GM19043 (cell line): ENCODE data around the gene GLIPR1L2.
A peak's percentile ranks its signal among the peaks of the same experiment; 100 is the strongest.

Experiments used
- ATAC-seq: cut with Tn5 transposase; IDR thresholded peaks from one replicate; pipeline ENCODE4 v1.9.1; 2021; ENCODE audit warnings: low read depth; ENCODE audit not compliant: unreplicated experiment

GLIPR1L2 gene

GRCh38 chr12:75471902-75472890, 81.3 kb downstream of the GLIPR1L2 start:
- ATAC-seq = no peak

GRCh38 chr12:75474116-75474515, 83.2 kb downstream of the GLIPR1L2 start:
- no peak for ATAC-seq

DNA sequence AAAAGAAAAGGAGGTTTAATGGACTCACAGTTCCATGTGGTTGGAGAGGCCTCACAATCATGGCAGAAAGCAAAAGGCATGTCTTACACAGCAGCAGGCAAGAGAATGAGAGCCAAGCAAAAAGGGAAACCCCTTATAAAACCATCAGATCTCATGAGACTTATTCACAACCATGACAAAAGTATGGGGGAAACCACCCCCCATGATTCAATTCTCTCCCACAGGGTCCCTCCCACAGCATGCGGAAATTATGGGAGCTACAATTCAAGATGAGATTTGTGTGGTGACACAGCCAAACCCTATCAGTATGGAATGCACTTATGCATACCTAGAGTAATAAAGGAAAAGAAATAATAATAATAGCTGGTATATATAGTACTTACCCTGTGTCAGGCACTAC, 85.2 kb downstream of the GLIPR1L2 start:
- ATAC-seq = no peak

- no peak for ATAC-seq
These were observed 86.2 kb downstream of the GLIPR1L2 start for GRCh38 chr12:75477137-75477536.

DNA sequence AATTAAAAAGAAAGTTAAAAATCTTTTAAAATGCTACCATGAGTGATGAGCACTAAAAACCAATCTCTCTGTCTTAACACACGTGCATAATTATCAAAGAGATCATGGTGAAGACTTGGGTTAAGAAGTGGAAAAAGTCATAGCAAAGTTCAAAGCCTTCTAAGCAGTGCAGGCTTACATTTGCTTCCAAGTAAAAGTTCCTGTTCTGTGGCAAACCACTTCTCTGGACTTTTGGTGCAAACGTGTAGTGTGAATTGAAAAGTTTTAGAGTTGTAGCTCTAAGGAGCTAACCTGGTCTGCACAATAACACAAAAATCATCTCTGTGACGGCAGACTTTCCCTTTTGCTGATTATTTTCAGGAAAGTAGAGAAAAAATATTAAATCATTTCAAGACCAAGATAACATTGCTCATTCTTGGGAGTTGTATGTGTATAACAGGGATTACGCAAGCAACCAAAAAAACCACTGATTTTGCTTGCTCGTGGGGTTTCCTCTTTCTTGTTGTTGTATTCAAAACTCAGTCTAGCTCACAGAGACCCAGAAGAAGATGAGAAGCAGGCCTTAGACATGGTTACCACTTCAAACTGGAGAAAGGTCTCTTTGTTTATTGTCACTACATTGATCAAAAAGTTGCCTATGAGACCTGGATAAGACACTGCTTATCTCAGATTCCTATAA, 87.4 kb downstream of the GLIPR1L2 start:
- no peak for ATAC-seq

DNA sequence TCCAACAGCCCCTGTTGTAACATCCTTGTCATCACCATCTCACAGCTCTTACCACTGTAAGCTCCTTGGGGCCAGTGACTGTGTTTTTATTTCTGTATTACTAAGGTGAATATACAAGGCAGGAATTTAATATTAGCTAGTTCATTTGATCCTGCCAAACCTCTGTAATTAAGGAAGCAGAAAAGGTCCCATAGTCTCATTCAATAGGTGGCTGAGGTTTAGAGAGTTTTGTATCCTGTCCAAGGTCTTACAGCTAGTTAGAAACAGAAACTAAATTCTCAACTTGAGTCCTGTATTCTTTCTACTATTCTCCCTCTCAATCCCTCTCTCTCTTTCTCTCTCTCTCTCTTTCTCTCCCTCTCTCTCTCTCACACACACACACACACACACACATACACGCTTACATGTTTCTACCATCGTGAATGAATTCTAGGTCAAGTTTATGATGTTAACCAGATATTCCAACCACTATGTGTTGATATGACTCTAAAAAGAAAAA, 89.1 kb downstream of the GLIPR1L2 start:
- ATAC-seq = peak; percentile 29

DNA sequence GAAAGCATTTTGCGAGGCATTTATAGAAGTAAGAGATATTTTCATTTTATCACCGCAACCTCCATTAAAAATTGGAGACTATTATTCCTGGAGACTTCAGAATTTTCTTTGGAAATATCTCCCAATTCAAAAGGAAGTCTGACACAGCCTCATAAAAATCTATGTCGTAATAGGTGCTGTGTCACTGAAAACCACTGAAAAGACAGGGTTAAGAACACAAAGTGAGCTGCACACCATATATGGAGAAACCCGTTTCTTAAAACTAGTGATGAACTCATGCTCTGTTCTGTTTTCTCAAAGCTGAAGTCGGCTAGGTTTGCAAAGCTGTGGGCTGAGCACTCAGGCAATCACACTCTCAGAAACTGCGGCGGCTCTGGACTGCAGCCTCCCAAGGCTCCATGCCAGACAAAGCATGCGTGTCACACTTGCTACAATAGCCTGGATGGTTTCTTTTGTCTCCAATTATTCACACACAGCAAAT, 89.6 kb downstream of the GLIPR1L2 start, which contains the start of gene GLIPR1:
Gene GLIPR1, plus strand, starts transcription at position 287 of the 481 bp plus-strand sequence. Its CDS starts 126 bp downstream, at position 413.
- ATAC-seq = peak; percentile 86

GRCh38 chr12:75481013-75481705, 90.3 kb downstream of the GLIPR1L2 start:
- peak; percentile 15 for ATAC-seq

DNA sequence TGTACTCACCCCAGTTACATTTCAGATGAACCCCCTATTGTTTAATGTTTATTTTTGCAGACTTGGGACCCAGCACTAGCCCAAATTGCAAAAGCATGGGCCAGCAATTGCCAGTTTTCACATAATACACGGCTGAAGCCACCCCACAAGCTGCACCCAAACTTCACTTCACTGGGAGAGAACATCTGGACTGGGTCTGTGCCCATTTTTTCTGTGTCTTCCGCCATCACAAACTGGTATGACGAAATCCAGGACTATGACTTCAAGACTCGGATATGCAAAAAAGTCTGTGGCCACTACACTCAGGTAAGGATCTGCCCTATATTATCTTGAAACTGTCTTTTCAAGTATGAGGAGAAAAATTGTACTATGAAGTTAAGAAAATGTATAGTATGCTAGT, 90.9 kb downstream of the GLIPR1L2 start:
- ATAC-seq = no peak
